ENCODE data around the gene NPPA.

The NPPA gene

GRCh38 chr1:11842154-11843041 lies 5.2 kb downstream of the NPPA start:
- DNase-seq (ENCODE audit: low read depth in 3 of 3), result no peak

DNA sequence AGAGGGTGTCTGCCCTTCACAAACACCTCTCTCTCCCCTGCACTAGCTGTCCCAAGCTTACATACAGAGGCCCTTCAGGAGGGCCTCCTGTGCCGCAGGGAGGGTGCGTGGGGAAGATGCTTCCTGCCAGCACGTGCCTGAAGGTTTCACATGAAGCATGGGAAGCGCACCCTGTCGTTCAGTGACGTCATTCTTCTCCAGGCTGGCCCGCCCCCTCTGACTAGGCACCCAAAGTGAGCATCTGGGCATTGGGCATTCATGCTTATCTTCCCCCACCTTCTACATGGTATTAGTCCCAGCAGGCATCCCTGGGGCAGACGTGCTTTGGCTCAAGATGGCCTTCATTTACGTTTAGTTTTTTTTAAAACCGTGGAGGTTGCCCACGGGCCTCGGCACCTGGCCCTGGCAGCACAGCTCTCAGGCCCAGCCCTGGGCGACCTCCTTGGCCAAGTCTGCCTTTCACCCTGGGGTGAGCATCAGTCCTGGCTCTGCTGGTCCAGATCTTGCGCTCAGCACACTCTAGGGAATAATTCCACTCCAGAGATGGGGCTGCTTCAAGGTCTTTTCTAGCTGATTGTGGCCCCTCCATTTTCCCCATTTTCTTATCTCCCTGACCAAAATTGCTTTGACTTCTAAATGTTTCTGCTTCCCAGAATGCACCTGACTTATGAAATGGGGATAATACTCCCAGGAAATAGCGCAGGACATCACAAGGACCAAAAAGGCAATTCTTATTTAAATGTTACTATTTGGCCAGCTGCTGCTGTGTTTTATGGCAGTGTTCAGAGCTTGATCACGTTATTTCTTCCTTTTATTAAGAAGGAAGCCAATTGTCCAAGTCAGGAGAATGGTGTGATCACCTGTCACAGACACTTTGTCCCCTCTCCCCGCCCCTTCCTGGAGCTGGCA lies 6.1 kb downstream of the NPPA start:
- DNase-seq (ENCODE audit: low read depth in 3 of 3), result no peak

GRCh38 chr1:11839727-11840705 lies 7.6 kb downstream of the NPPA start:
- DNase-seq (ENCODE audit: low read depth in 3 of 3), result no peak

GRCh38 chr1:11838349-11839272 lies 9.0 kb downstream of the NPPA start:
- peak; percentile 45 to 57 (median 47) for DNase-seq (ENCODE audit: low read depth in 3 of 3)

DNA sequence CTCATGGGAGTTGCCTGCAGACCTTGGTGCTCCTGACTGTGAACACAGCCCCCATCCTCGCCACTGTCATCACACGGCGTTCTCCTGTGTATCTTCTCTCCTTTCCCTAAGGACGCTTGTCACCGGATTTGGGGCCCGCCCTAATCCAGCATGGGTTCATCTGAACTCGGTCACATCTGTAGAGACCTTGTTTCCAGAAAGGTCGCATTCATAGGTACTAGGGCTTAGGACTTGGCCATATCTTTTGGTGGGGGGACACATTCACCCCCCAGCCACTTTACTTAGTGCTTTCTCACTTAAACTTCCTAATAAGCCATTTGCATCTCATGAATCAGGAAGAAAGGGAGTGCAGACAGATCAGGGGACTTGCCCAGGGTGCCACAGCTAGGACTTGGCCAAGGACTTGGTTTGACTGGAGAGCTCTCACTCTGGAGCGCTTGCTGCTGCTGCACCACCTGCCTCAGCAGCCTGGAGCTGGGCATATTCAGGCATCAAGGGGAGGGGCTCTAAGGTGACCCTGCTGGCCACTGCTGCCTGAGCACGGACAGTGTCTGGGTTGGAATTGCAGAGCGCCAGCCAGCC lies 9.7 kb downstream of the NPPA start:
- no peak for DNase-seq (ENCODE audit: low read depth in 3 of 3)

- no peak for DNase-seq (ENCODE audit: low read depth in 3 of 3)
These were observed 10.4 kb downstream of the NPPA start for GRCh38 chr1:11836955-11837766.

- DNase-seq (ENCODE audit: low read depth in 3 of 3), result no peak
These were observed 11.9 kb downstream of the NPPA start for GRCh38 chr1:11835441-11836225.

DNA sequence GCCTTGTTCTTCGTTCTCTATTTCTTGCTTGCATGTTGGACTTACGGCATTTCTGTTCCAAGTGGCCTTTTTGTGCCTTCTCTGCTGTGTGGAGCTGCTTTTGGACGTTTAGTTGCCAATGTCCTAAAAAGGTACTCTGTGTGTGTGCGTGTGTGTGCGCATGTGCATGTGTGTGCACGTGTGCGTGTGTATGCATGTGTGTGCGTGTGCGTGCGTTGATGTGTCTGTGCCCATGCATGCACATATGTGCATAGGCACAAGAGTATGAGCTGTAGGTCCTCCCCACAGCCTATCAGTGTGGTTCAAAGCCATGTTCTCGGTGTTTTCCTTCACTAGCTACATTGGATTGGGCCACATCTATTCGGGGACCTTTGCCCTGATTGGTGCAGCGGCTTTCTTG lies 13.7 kb downstream of the NPPA start:
- no peak for DNase-seq (ENCODE audit: low read depth in 3 of 3)

GRCh38 chr1:11833497-11833896 lies 14.1 kb downstream of the NPPA start:
- DNase-seq (ENCODE audit: low read depth in 3 of 3), result no peak

- DNase-seq (ENCODE audit: low read depth in 3 of 3), result no peak
These were observed 15.4 kb downstream of the NPPA start for GRCh38 chr1:11831945-11832725.

DNA sequence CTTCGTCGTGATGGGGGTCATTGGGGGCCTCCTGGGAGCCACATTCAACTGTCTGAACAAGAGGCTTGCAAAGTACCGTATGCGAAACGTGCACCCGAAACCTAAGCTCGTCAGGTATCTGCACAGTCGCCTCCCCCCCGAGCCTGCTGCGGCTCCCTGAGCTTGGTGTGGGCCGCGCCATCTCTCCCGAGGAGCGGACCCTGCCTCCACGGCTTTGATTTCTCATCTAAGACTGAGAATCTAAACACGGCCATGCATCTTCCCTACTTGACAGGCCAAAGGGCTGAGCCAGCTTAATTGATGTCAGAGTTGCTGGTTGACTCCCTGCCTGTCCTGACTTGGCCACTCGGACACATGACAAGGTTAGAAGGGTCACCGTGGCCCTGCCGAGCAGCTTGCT lies 19.1 kb downstream of the NPPA start:
- DNase-seq (ENCODE audit: low read depth in 3 of 3), result no peak

DNA sequence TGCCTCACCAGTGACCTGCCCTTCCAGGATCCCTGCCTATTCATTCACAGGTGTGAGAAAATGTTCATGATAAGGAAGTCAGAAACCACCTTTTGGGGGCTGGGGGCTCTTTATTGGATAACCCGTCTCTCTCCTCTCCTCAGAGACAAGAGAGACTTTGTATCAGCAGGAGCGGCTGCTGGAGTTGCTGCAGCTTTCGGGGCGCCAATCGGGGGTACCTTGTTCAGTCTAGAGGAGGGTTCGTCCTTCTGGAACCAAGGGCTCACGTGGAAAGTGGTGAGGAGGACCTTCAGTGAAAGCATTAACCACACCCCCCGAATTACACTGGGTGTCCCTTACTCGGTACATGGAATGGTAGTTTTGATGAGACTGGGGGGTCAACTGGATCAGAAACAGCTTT lies 20.6 kb downstream of the NPPA start:
- DNase-seq (ENCODE audit: low read depth in 3 of 3), result no peak

- no peak for DNase-seq (ENCODE audit: low read depth in 3 of 3)
These were observed 22.5 kb downstream of the NPPA start for GRCh38 chr1:11825131-11825530.

GRCh38 chr1:11823366-11824137 lies 24.0 kb downstream of the NPPA start:
- no peak for DNase-seq (ENCODE audit: low read depth in 3 of 3)

DNA sequence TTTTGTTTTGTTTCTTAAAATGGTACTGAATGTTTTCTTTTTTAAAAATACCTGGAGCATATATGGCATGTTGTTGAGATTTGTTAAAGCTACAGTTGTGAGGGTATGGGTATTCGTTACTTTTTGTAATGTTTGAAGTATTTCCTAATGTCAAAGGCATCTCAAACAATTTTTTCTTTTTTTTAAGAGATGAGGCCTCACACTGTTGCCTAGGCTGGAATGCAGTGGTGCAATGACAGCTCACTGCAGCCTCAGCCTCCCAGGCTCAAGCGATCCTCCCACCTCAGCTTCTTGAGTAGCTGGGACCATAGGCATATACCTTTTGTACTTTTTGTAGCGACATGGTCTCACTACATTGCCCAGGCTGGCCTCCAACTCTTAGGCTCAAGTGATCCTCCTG lies 25.5 kb downstream of the NPPA start:
- DNase-seq (ENCODE audit: low read depth in 3 of 3), result no peak

GRCh38 chr1:11817192-11817591 lies 30.4 kb downstream of the NPPA start:
- no peak for DNase-seq (ENCODE audit: low read depth in 3 of 3)

DNA sequence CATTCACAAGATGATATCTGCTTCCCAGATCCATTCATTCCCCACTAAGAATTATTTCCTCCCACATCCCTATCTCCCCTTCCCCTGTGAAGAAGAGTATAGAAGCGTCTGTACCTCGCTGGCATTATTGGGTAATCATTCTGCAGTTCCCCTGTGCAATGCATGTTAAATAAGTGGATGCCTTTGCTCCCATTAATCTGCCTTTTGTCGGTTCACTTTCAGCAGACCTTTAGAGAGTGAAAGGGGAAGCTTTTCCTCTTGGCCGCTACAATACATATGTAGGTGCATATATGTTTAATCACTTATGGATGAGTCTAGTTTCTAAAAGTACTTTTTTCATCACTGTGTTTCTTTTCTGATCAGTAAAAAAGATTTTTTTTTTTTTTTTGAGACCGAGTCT lies 34.6 kb downstream of the NPPA start:
- no peak for DNase-seq (ENCODE audit: low read depth in 3 of 3)

Measured in stimulated activated CD4-positive, alpha-beta T cell treated with anti-CD3 and anti-CD28 coated beads, TNF-alpha, amount 100 ng/mL, for 48 hours (primary cell).